ENCODE data around the gene ITPR1.

Gene ITPR1

GRCh38 chr3:4601892-4602291 lies 108.7 kb downstream of the ITPR1 start:
- H3K4me3 ChIP-seq (replicated peaks; ENCODE audit: insufficient read depth, low read length) = no peak overlapping the region
- TF ChIP-seq SPI1 (IDR thresholded peaks at IDR 0.05; ENCODE audit: borderline replicate concordance, low read depth) (no peak), POLR2AphosphoS5 (IDR thresholded peaks at IDR 0.05; ENCODE audit: low read depth) (no peak), CTCF (IDR thresholded peaks at IDR 0.05; ENCODE audit: insufficient read depth, low read length) (no peak), REST (IDR thresholded peaks at IDR 0.05; ENCODE audit: insufficient replicate concordance, low read depth) (no peak), GABPA (IDR thresholded peaks at IDR 0.05; ENCODE audit: low read depth) (no peak)
- H3K27me3 ChIP-seq (ENCODE audit: insufficient read depth, poor library complexity, severe bottlenecking) = no peaks in the 10 kb centered on the region
- no peak for DNase-seq (ENCODE audit: low read depth in 1 of 2, low spot score in 1 of 2)
- H3K27ac ChIP-seq (replicated peaks) = no peak overlapping the region

GRCh38 chr3:4604693-4605092 lies 111.5 kb downstream of the ITPR1 start:
- no peak overlapping the region for H3K4me3 ChIP-seq (replicated peaks; ENCODE audit: insufficient read depth, low read length)

GRCh38 chr3:4606911-4607310 lies 113.8 kb downstream of the ITPR1 start:
- Histone ChIP-seq H3K27ac (replicated peaks) (no peak overlapping the region), H3K4me3 (replicated peaks; ENCODE audit: insufficient read depth, low read length) (no peak overlapping the region), H3K27me3 (ENCODE audit: insufficient read depth, poor library complexity, severe bottlenecking) (no peaks in the 10 kb centered on the region)
- no peak for DNase-seq (ENCODE audit: low read depth in 1 of 2, low spot score in 1 of 2)
- TF ChIP-seq CTCF (IDR thresholded peaks at IDR 0.05; ENCODE audit: insufficient read depth, low read length) (no peak), REST (IDR thresholded peaks at IDR 0.05; ENCODE audit: insufficient replicate concordance, low read depth) (no peak), POLR2AphosphoS5 (IDR thresholded peaks at IDR 0.05; ENCODE audit: low read depth) (no peak), GABPA (IDR thresholded peaks at IDR 0.05; ENCODE audit: low read depth) (no peak), SPI1 (IDR thresholded peaks at IDR 0.05; ENCODE audit: borderline replicate concordance, low read depth) (no peak)

More at GRCh38 chr3:4604693-4605092, 111.5 kb downstream of the ITPR1 start:
- TF ChIP-seq CTCF (IDR thresholded peaks at IDR 0.05; ENCODE audit: insufficient read depth, low read length) (no peak), SPI1 (IDR thresholded peaks at IDR 0.05; ENCODE audit: borderline replicate concordance, low read depth) (no peak), REST (IDR thresholded peaks at IDR 0.05; ENCODE audit: insufficient replicate concordance, low read depth) (no peak), GABPA (IDR thresholded peaks at IDR 0.05; ENCODE audit: low read depth) (no peak), POLR2AphosphoS5 (IDR thresholded peaks at IDR 0.05; ENCODE audit: low read depth) (no peak)
- Histone ChIP-seq H3K27ac (replicated peaks) (no peak overlapping the region), H3K27me3 (ENCODE audit: insufficient read depth, poor library complexity, severe bottlenecking) (no peaks in the 10 kb centered on the region)
- no peak for DNase-seq (ENCODE audit: low read depth in 1 of 2, low spot score in 1 of 2)

All from HL-60 (cell line).